Muscle of arm (tissue), 12 donors: Measurements from ENCODE around the gene STOML1. TPM values are rescaled to one million over a fixed set of nuclear protein-coding genes. Genes with fewer than 3 reads are reported as not detected.
"Not testable (repeated sequence)": the region's sequence is repeated elsewhere in the genome, so short reads cannot be mapped to it uniquely, and the experiment has no call there.

Experiments used
- DNase-seq: peaks from one replicate; pipeline ENCODE4 v3.0.0-alpha.2; 2013
- polyA plus RNA-seq, 12 donors: library from polyadenylated mRNA; unstranded; fragments of 120-200 nt; gene quantifications; one replicate each; pipeline ENCODE4 v1.2.1, GENCODE V29; 2013; ENCODE audit not compliant: insufficient read length in 12 of 12

Gene STOML1
- polyA plus RNA-seq, 12 donors = 15.4 to 46.2 (median 27.4) TPM; not detected in 1

- DNase-seq = no peak
Measured at GRCh38 chr15:73989001-73989798, 2.9 kb downstream of the STOML1 start.

- no peak for DNase-seq
Measured at GRCh38 chr15:73988445-73988969, 3.6 kb downstream of the STOML1 start.

GRCh38 chr15:73987681-73988444 is 4.2 kb downstream of the STOML1 start:
- DNase-seq = no peak

GRCh38 chr15:73987250-73987649 is 4.8 kb downstream of the STOML1 start:
- no peak for DNase-seq

GRCh38 chr15:73986776-73987056 is 5.4 kb downstream of the STOML1 start:
- no peak for DNase-seq

GRCh38 chr15:73986055-73986775 is 5.9 kb downstream of the STOML1 start:
- no peak for DNase-seq

- DNase-seq = no peak
Measured at GRCh38 chr15:73985101-73985873, 6.8 kb downstream of the STOML1 start.

- no peak for DNase-seq
Measured at GRCh38 chr15:73984208-73984979, 7.7 kb downstream of the STOML1 start.

GRCh38 chr15:73983773-73984172 is 8.3 kb downstream of the STOML1 start:
- no peak for DNase-seq

GRCh38 chr15:73983211-73983727 is 8.8 kb downstream of the STOML1 start:
- DNase-seq = no peak

- peak; percentile 84 for DNase-seq
Measured at GRCh38 chr15:73982222-73982962, 9.7 kb downstream of the STOML1 start.

- no peak for DNase-seq
Measured at GRCh38 chr15:73981761-73982221, 10.3 kb downstream of the STOML1 start.

- DNase-seq = no peak
Measured at GRCh38 chr15:73979636-73980035, 12.5 kb downstream of the STOML1 start.

- no peak for DNase-seq
Measured at GRCh38 chr15:73978896-73979295, 13.2 kb downstream of the STOML1 start.

GRCh38 chr15:73975440-73976125 is 16.5 kb downstream of the STOML1 start:
- DNase-seq = not testable (repeated sequence)

GRCh38 chr15:73973683-73974200 is 18.4 kb downstream of the STOML1 start:
- not testable (repeated sequence) for DNase-seq

- DNase-seq = peak; percentile 90
Measured at GRCh38 chr15:73972984-73973682, 19.0 kb downstream of the STOML1 start.

GRCh38 chr15:73969151-73969759 is 22.8 kb downstream of the STOML1 start:
- DNase-seq = no peak
